HG02571 (cell line): ENCODE results near the gene CACNG1.

Experiments
- ATAC-seq: cut with Tn5 transposase; IDR thresholded peaks from one replicate; pipeline ENCODE4 v1.9.1; 2021; ENCODE audit warnings: mild to moderate bottlenecking, moderate library complexity; ENCODE audit not compliant: unreplicated experiment

The CACNG1 gene

DNA sequence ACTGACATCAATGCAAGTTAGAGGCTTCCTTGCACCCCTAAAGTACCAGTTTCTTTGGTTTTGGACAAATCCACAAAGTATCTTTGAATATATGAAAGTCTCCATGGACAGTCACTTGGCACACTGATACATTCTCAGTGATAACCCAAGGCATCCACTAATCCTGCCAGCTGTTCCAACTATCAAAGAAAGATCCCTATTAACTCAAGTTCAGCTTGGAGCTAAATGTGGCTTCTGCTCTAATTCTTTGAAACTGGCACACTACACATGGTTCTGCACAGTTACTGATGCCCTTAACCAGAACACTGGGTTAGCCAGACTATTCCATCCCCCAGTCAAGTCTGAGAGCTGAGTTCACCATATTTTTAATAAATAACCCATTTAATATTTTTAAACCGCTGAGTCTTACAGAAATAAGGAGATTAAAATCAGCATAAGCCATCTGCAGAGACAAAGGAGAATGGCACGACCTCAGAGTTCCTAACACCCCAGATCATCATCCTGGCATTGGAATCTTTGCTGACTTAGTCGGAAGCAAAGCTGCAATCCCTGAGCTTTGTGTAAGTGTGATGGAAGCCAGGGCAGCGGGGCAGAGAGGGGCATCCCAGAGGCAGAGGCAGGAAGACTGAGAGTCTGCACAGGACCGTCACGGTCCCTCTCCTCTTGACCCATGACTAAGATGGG, 6.3 kb downstream of the CACNG1 start:
- ATAC-seq, result no peak

DNA sequence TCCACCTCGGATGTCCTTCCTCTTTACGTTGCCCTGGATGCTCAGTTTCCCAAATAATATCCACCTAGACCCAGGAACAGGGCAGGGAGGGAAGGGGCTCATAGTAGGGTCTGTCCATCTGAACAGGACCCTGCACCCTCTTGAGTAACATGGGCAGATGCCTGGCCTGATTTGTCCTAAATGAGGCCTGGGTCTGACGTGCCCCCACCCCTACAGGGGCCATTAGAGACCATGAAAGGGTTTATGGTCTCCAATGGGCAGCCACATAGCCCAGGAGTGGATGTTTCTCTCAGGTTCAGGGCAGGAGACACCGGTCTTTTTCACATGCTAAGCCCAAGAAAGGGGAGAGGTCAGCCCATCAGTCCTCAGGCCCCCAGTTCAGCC, 6.8 kb downstream of the CACNG1 start:
- ATAC-seq, result no peak

DNA sequence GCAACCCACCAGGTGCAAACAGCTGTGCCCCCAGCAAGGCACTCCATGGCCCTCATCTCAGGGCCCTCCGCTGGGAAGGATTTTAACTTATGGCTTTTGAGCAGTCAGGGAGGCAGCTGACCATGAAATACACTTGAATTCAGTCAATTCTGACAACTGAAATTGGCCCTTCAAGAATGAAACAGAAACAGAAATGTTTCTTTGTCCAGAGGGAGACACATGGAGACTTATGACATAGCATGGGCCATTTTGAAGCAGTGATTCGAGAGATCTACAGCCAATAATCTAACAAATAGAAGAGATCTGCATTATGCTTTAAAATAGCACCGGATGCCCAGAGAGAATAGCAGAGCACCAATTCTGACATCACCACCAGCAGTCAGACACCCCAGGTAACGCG, 7.5 kb downstream of the CACNG1 start:
- ATAC-seq, result no peak

DNA sequence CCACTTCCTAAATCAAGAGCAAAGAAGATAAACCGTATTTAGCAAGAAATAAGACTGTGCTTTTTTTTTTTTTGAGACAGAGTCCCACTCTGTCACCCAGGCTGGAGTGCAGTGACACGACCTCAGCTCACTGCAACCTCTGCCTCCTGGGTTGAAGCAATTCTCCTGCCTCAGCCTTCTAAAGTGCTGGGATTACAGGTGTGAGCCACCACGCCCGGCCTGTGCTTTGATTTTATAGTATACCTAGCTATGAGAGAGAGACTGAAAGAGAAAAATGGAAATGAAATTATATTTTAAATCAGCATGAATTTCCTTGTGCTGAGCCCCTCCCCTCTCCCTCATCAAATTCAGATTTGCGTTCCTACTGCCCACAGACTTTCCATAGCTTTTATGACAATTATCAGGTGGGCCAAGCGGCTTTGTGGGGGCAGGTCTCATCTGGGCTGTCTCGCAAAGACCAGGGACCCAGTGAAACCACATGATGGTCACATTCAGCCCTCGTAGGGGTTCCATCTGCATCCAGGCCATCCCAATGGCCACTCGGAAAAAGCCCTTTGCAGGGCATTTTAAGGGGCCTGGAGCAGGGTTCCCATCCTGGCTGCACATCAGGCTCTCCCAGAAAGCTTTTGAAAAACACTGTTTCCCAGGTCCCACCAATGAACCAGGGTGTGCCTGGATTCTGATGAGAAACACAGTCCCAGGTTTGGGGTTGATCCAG, 8.5 kb downstream of the CACNG1 start:
- ATAC-seq, result no peak

DNA sequence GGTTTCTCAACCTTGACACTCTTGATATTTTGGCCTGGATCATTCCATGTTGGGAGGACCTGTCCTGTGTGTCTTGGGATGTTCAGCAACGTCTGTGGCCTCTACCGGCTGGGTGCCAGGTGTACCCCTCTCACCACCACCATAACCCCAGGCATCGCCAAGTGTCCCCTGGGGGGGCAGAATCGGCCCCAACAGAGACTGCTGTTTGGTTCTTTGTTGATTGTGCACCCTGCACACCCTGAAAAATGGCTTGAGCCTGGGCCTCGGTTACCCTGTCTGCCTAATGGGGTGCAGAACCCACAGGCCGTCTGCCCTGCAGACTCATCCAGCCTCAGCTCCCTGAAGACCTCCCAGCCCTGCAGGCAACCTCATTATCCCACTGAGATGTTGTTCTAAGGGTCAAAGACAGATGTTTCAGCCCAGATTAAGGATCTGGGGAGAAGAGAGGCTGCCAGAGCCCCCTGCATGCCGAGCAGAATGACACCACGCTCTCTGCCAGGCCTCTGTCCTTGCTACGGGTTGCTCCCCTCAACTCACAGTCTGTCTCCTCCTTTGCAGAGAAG, 9.2 kb downstream of the CACNG1 start:
- ATAC-seq, result no peak

DNA sequence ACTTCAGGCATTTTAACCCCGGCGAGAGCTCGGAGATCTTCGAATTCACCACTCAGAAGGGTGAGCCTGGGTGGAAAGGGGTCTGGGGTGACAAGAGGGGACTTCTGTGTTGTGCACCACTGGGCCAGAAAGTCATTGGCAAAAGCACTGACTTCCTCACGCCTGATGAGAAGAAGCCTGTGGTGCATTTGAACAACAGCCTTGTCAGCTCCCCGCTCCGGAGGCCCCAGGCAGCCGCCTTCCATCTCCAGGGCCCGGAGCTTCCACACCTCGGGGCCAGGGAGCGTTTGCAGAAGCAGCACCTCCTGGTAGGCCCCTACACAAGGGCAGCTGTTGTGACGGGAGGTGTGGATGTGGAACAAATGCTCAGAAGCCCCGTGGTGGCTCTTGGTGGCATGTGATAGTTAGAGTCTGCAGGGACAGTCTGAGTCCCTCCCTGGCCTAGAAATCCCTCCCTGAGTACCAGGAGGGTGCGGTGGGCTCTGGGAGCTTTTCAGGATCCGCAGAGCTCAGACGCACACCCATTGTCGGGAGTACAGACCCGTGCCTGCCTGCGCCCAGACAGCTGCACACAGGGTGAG, 9.7 kb downstream of the CACNG1 start:
- ATAC-seq, result no peak

DNA sequence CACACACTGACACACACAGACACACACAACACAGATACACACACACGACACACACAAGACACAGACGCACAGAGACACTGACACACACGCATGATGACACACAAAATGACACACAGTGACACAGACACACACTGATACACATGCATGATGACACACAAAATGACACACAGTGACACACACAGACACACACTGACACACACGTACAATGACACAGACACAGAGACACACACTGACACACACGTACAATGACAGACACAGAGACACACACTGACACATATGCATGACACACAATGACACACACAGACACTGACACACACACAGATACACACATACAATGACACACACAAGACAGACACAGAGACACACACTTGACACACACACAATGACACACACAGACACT, 10.3 kb downstream of the CACNG1 start:
- no peak for ATAC-seq

DNA sequence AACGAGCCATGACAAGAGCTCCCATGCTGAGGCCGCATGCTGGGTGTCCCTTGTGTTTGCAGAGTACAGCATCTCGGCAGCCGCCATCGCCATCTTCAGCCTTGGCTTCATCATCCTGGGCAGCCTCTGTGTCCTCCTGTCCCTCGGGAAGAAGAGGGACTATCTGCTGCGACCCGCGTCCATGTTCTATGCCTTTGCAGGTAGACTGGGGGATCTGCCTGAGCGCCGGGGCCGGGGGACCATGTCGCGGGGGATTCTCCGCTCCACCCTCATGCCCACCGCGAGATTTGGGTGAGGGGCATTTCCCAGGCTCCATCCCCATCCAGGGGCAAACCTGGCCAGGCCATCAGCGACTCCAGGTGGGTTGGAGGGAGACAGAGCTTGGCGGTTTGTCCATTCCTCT, 10.7 kb downstream of the CACNG1 start:
- no peak for ATAC-seq

DNA sequence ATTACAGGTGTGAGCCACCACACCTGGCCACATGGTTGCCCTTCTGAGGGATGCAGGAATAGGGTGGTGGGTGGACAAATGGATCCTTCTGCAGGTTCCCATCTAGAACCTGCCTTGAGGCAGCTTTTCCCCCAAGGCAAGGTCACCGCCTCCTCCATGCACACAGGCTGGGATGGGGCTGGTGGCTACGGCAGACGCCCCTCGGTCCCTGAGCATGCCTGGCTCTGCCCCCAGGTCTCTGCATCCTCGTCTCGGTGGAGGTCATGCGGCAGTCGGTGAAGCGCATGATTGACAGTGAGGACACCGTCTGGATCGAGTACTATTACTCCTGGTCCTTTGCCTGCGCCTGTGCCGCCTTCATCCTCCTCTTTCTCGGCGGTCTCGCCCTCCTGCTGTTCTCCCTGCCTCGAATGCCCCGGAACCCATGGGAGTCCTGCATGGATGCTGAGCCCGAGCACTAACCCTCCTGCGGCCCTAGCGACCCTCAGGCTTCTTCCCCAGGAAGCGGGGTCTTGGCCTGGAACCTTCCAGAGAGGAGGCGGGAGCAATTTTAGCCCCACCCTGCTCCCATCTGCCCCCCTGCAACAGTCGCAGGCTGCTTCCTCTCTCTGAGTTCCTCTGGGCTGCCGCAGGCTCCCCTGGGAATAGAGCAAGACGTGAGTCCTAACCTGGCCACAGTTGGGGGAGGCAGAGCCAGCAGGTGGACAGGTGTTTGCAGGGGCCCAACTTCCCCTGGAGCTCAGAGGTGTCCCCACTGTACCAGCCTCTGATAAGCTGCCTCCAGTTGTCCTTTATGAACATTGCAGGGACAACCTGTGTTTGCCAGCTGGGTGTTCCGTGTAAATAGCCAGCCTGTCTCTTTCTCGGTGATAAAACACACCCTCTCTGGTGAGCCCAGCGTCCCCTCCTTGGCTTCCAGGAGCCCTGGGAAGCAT, 11.7 kb downstream of the CACNG1 start:
- ATAC-seq, result no peak

DNA sequence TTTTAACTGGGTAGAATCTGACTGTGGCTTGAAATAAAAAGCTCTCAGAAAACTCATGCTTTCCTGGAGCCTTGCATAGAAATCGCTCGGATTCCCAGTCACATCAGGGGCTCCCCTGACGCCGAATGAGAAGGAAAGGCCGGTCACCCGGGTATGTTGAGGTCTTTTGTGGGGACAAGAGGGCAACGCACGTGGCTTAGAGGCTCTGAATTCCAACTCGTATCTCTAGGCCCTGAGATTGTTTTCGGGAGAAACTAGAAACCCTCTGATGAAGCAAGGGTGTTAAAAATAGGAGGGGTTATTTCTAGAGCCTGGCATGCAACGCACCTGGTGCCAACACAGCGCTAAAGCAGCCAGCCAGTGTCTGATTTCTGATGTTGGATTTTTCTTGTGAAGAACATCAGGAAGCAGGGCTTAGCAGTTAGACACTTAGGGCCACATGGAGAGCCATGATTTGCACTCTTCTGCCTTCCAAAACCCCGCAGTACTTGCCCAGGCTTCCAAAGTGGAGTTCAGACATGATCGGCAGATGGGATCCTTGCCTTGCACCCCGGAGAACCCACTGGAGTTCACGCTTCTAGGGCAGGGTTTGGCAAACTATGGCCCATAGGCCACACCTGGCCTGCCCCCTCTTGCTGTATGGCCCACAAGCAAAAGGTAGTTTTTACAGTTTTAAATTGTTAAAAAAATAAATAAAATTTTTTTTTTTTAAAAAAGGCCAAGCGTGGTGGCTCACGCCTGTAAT, 12.6 kb downstream of the CACNG1 start:
- ATAC-seq, result no peak

DNA sequence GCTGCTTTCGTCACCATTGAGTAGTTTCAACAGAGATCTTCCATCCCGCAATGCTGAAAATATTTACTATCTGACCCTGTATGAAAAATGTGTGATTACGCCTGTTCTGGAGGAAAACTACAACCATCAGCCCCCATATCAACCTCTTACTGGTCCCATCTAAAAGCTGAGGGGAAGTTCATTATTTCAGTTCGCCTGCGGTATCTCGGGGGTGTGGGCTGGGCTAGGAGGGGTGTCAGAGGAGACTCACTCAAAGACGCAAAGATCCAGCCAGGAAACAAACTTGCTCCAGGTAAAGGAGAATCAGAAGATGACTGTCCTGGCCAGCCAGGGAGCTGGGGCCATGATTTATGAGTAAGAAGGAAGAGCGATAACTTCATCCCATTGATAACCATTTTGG, 13.7 kb downstream of the CACNG1 start:
- ATAC-seq, result no peak

DNA sequence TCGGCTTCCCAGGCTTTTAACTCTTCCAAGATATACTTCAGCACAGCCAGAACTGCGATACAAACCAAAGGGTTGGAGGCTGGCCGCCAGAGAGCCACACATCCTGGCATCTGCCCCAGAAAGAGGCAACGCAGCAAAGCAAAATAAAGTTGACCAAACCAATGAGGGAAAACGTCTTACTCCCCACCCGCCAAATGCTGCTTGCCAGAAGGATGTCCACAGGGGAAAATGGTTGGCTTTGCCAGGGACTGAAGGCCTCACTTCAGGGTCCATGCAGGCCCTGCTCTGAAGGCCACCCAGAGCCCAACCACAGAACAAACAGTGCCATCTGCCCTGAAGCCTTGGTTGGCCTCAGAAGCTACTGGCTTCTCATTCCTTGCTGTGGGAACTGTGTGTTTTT, 15.0 kb downstream of the CACNG1 start:
- no peak for ATAC-seq

DNA sequence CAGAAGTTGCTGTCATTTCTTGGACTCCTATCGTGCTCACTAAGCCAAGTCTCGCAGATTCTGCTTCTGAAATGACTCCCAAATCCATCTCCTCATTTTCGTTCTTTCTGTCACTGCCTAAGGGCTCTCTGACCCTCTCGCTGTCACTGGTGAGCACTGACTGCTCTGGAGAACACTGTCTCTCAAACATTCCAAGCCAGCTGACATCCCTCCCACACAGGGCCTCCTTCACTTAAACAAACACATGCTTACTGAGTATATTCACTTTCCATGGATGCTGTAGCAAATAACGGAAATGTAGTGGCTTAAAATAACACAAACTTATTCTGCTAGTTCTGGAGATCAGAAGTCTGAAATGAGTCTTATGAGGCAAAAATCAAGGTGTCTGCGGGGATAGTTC, 18.8 kb downstream of the CACNG1 start:
- ATAC-seq, result no peak

DNA sequence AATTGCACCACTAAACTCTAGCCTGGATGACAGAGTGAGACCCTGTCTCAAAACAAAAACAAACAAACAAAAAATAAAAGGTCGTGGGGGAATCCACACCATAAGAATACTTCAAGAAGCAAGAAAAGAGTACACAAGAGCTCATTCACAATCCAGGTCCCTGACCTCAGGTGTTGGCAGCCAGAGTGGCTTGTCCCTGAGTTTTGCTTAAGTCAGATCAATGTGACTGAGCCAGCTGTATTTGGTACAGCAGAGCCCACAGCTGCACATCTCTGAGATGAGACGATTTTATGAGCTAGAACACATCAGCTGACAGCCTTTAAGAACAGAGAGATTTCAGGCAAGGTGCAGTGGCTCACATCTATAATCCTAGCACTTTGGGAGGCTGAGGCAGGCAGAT, 22.4 kb downstream of the CACNG1 start:
- no peak for ATAC-seq

DNA sequence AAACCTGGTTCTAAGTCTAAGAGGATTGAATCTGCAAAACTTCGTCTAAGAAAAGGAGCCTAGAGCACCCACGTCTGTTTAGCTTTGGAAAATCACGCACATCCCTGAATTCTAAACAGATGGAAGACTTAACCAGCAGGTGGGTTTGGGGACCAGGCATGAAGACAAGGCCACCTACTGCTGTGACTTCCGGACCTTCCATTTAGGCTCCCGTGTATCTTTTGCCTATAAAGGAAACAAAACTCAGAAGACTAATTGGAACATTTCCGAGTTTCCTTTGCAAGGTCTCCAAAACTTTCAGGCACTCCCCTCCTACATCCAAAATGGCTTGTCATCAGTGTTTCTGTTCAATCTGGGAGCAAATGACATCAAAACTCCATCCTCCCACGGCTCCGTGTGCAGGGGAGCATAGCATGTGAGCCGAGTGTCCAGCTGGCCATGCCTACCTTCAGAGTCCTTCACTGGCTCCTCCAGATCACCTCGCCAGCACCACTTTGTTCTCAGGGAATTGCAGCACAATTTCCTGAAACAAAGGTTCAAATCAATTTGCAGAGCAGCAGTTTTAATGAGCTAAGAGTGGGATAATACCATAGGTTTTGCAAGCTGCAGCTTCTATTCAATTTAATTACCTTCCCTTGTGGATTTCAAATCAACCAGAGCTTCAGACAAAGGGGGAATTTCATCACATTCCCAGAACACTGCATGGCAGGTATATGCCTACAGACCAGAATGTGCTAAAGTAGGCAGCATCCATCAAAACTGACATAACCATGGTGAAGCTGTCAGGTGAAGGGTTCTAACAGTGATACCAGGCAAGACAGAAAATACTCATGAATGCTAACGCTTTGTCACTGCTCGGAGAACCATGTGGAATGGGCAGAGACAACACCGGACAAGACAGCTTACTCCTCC, 23.5 kb downstream of the CACNG1 start:
- ATAC-seq, result no peak

DNA sequence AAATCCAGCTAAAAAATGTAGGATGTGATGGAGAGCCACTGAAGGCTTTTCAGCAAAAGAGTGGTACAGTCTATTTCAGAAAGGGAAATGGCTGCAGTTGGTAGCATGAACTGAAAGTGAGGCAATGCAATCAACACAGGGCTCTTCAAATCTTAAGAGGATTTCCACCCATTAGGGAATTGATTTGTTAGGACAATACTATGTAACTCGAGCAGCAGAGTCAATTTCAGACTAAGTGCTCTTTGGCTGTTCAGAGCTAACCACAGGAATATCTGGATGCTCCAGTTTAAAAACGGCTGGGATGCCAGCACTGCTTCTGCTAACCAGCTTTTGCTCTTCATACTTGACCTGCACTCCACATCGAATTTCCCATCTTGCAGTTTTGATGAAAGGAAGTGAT, 24.6 kb downstream of the CACNG1 start:
- no peak for ATAC-seq

DNA sequence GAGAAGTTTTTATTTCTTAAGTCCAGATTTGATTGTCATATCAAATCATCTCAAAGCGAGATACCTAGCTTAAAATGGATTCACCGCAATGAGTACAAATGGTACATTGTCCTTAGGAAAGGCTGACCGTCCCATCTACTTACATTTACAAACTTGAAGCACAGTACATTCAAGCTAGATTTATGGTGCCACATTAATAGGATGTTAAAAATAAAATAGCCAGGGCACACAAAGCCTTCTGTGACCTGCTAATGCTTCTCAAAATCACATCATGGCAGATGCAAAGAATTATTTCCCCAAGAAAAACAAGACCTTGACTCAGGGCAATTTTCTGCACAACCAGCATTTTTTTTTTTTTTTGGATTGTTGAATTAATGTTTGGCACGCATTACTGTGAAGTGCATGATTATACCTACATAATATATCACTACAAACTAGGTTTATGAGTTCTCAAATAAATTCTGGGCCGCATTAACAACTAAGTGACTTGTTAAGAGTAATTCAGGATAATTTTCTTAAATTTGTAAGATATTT, 25.3 kb downstream of the CACNG1 start:
- ATAC-seq, result no peak

DNA sequence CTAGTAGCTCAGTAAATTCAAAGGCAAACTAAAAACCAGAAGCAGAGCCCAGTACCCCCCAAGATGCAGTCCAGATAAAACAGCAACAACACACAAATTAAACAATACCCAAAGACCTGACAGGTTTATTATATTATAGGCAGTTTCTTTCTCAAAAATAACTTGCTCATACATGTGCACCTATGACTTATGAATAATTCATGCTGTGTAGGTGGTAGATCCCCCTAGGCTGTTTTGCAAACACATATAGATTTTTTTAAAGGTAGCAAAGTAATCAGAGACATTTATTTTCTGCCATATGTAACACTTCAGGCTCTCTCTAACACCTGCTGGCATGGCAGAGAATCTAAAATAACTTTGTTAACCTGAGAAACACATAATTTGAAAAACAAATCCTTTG, 27.2 kb downstream of the CACNG1 start:
- ATAC-seq, result no peak

DNA sequence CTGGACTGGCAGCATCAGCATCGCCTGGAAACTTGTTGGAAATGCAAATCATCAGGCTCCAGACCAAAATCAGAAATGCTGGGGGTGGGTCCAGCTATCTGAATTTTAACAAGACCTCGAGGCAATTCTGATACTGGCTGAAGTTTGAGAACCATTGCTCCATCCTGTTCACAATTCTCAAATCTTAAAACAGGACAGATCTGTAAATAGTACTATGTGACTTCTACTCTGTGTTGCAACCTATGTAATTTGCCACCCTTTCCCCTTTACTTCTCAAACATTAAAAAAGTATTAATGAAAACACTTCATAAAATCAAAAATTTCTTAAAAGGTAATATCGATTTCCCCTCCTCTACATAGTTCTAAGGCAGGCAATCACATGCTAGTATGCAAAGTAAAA, 28.5 kb downstream of the CACNG1 start:
- no peak for ATAC-seq
